ENCODE measurements around the gene RAPGEF2. TPM values are rescaled to one million over a fixed set of nuclear protein-coding genes. Genes with fewer than 3 reads are reported as not detected.
"Not testable (repeated sequence)": the region's sequence is repeated elsewhere in the genome, so short reads cannot be mapped to it uniquely, and the experiment has no call there.

The RAPGEF2 gene
- total and polyA plus RNA-seq, 3 donors from 2014 or later: 18.1 to 51.4 (median 38.9) TPM

GRCh38 chr4:159108124-159108523 is 5.2 kb downstream of the RAPGEF2 start:
- H3K27me3 ChIP-seq: no peaks in the 10 kb centered on the region
- H3K4me1 ChIP-seq: no peaks in the 10 kb centered on the region
- TF ChIP-seq POLR2A (IDR thresholded peaks at IDR 0.05) (no peak), CTCF (IDR thresholded peaks at IDR 0.05) (no peak)
- intact Hi-C loops (cut with DNase I; ENCODE audit: low total_unique reads): no loop called here
- no peak overlapping the region for H3K27ac ChIP-seq
- no peaks in the 10 kb centered on the region for H3K9me3 ChIP-seq
- H3K36me3 ChIP-seq (ENCODE audit: low read depth, missing control alignments): no peaks in the 10 kb centered on the region
- WGBS, 2 donors: 88 to 89% methylated on average over 3 of the region's 3 CpGs
- no peak overlapping the region for H3K4me3 ChIP-seq
- DNase-seq: no peak

- 84 to 88% methylated on average over 5 of the region's 5 CpGs for WGBS, 2 donors
- Histone ChIP-seq H3K4me1 (no peaks in the 10 kb centered on the region), H3K27ac (no peak overlapping the region), H3K36me3 (ENCODE audit: low read depth, missing control alignments) (no peaks in the 10 kb centered on the region), H3K27me3 (no peaks in the 10 kb centered on the region), H3K9me3 (no peaks in the 10 kb centered on the region), H3K4me3 (no peak overlapping the region)
- no peak for DNase-seq
- TF ChIP-seq CTCF (IDR thresholded peaks at IDR 0.05): no peak
- no peak for TF ChIP-seq POLR2A (IDR thresholded peaks at IDR 0.05)
- intact Hi-C loops (cut with DNase I; ENCODE audit: low total_unique reads): no loop called here
Observed at GRCh38 chr4:159110961-159111360, 8.1 kb downstream of the RAPGEF2 start.

- no peaks in the 10 kb centered on the region for H3K9me3 ChIP-seq
- TF ChIP-seq CTCF (IDR thresholded peaks at IDR 0.05) (no peak), POLR2A (IDR thresholded peaks at IDR 0.05) (no peak)
- no peaks in the 10 kb centered on the region for H3K27me3 ChIP-seq
- no peak for DNase-seq
- H3K4me3 ChIP-seq: no peak overlapping the region
- H3K27ac ChIP-seq: no peak overlapping the region
- H3K4me1 ChIP-seq: no peaks in the 10 kb centered on the region
- no peaks in the 10 kb centered on the region for H3K36me3 ChIP-seq (ENCODE audit: low read depth, missing control alignments)
- intact Hi-C loops (cut with DNase I; ENCODE audit: low total_unique reads): no loop called here
- WGBS, 2 donors: 77 to 89% methylated on average over 4 of the region's 4 CpGs
Observed at GRCh38 chr4:159111416-159111815, 8.5 kb downstream of the RAPGEF2 start.

- H3K4me3 ChIP-seq; H3K36me3 ChIP-seq (ENCODE audit: low read depth, missing control alignments); H3K9me3 ChIP-seq; intact Hi-C loops (cut with DNase I; ENCODE audit: low total_unique reads); DNase-seq; H3K4me1 ChIP-seq; H3K27me3 ChIP-seq; H3K27ac ChIP-seq: not testable (repeated sequence)
- 93 to 97% methylated on average over 7 of the region's 7 CpGs for WGBS, 2 donors
Observed at GRCh38 chr4:159113366-159113765, 10.5 kb downstream of the RAPGEF2 start.

- H3K36me3 ChIP-seq (ENCODE audit: low read depth, missing control alignments); H3K27ac ChIP-seq; DNase-seq; H3K4me1 ChIP-seq; H3K4me3 ChIP-seq; intact Hi-C loops (cut with DNase I; ENCODE audit: low total_unique reads); H3K9me3 ChIP-seq; H3K27me3 ChIP-seq: not testable (repeated sequence)
- 93 to 94% methylated on average over 2 of the region's 2 CpGs for WGBS, 2 donors
Observed at GRCh38 chr4:159116098-159116497, 13.2 kb downstream of the RAPGEF2 start.

- H3K36me3 ChIP-seq (ENCODE audit: low read depth, missing control alignments); H3K4me1 ChIP-seq; H3K27ac ChIP-seq; intact Hi-C loops (cut with DNase I; ENCODE audit: low total_unique reads); H3K4me3 ChIP-seq; H3K27me3 ChIP-seq; DNase-seq; H3K9me3 ChIP-seq: not testable (repeated sequence)
Observed at GRCh38 chr4:159116693-159117092, 13.8 kb downstream of the RAPGEF2 start.

Measured in testis (tissue), 3 donors.